Measurements from ENCODE around the gene GINS2. TPM values are rescaled to one million over a fixed set of nuclear protein-coding genes. Genes with fewer than 3 reads are reported as not detected.

The GINS2 gene
- total RNA-seq, 1 experiment from 2014 or later, result 12.0 TPM

GRCh38 chr16:85631802-85632393 lies 56.9 kb downstream of the GINS2 start:
- intact Hi-C loops (cut with micrococcal nuclease; ENCODE audit: unreplicated experiment), result no loop called here
- no peaks in the 10 kb centered on the region; the same call in 1 of the 2 replicates for H3K36me3 ChIP-seq (ENCODE audit: control insufficient read depth, insufficient read depth, low read length)
- H3K4me1 ChIP-seq (ENCODE audit: control insufficient read depth, insufficient read depth, low read length), result peaks cover 24% of the 10 kb centered on the region

DNA sequence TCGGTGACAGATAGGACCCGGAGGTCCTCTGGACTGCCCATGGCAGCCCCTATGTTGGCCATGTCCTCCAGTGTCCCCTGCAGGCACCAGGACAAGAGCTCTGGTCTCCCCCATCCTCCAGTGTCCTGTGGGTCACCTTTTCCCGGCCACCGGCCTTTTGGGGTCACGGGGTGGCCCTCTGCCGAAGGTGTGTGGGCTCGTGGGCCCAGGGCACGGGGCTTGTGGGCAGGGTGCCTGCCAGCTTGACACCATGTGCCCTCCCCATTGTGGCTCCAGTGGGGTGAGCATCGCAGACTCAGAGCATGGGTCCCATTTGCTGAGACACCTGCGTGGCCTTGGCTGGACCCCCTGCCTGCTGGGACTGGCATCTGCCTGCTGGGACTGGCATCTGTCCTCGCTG lies 57.5 kb downstream of the GINS2 start:
- CTCF ChIA-PET, result no interaction called here
- TF ChIP-seq, protein P1, sequence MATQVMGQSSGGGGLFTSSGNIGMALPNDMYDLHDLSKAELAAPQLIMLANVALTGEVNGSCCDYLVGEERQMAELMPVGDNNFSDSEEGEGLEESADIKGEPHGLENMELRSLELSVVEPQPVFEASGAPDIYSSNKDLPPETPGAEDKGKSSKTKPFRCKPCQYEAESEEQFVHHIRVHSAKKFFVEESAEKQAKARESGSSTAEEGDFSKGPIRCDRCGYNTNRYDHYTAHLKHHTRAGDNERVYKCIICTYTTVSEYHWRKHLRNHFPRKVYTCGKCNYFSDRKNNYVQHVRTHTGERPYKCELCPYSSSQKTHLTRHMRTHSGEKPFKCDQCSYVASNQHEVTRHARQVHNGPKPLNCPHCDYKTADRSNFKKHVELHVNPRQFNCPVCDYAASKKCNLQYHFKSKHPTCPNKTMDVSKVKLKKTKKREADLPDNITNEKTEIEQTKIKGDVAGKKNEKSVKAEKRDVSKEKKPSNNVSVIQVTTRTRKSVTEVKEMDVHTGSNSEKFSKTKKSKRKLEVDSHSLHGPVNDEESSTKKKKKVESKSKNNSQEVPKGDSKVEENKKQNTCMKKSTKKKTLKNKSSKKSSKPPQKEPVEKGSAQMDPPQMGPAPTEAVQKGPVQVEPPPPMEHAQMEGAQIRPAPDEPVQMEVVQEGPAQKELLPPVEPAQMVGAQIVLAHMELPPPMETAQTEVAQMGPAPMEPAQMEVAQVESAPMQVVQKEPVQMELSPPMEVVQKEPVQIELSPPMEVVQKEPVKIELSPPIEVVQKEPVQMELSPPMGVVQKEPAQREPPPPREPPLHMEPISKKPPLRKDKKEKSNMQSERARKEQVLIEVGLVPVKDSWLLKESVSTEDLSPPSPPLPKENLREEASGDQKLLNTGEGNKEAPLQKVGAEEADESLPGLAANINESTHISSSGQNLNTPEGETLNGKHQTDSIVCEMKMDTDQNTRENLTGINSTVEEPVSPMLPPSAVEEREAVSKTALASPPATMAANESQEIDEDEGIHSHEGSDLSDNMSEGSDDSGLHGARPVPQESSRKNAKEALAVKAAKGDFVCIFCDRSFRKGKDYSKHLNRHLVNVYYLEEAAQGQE (IDR thresholded peaks at IDR 0.05; ENCODE audit: insufficient read depth in 1 of 2, low read depth in 2 of 2, low read length in 1 of 2), result no peak
- TF ChIP-seq SIN3A (IDR thresholded peaks at IDR 0.05; ENCODE audit: borderline replicate concordance, insufficient read depth, low read depth, low read length) (no peak), TCF7L2 (IDR thresholded peaks at IDR 0.05; ENCODE audit: low read depth, low read length) (no peak), POLR2AphosphoS5 (IDR thresholded peaks at IDR 0.05; ENCODE audit: low read depth, low read length) (no peak)
- TF ChIP-seq, protein P2, sequence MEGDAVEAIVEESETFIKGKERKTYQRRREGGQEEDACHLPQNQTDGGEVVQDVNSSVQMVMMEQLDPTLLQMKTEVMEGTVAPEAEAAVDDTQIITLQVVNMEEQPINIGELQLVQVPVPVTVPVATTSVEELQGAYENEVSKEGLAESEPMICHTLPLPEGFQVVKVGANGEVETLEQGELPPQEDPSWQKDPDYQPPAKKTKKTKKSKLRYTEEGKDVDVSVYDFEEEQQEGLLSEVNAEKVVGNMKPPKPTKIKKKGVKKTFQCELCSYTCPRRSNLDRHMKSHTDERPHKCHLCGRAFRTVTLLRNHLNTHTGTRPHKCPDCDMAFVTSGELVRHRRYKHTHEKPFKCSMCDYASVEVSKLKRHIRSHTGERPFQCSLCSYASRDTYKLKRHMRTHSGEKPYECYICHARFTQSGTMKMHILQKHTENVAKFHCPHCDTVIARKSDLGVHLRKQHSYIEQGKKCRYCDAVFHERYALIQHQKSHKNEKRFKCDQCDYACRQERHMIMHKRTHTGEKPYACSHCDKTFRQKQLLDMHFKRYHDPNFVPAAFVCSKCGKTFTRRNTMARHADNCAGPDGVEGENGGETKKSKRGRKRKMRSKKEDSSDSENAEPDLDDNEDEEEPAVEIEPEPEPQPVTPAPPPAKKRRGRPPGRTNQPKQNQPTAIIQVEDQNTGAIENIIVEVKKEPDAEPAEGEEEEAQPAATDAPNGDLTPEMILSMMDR (IDR thresholded peaks at IDR 0.05), result no peak
- intact Hi-C loops (cut with micrococcal nuclease; ENCODE audit: unreplicated experiment), result no loop called here
- ATAC-seq (no peak), DNase-seq (ENCODE audit: low read depth, low spot score) (no peak)
- Histone ChIP-seq H3K9me3 (ENCODE audit: control insufficient read depth, insufficient read depth, low read depth, low read length) (no peaks in the 10 kb centered on the region), H3K27ac (ENCODE audit: low read length) (no peak overlapping the region), H3K4me3 (ENCODE audit: low read depth in 2 of 2, low read length in 2 of 2) (no peak overlapping the region), H3K27me3 (ENCODE audit: control insufficient read depth, insufficient read depth, low read length) (no peaks in the 10 kb centered on the region), H3K36me3 (ENCODE audit: control insufficient read depth, insufficient read depth, low read length) (no peaks in the 10 kb centered on the region), H3K4me1 (ENCODE audit: control insufficient read depth, insufficient read depth, low read length) (peaks cover 26% of the 10 kb centered on the region)
- POLR2A ChIA-PET, result no interaction called here
- BruUV-seq (replicated peaks), result no TSS peak
- in situ Hi-C loops (cut with HindIII; ENCODE audit: low pct_unique_long_range_greater_than_20kb, low sequenced_read_pairs), result no loop called here

More at GRCh38 chr16:85631802-85632393, 56.9 kb downstream of the GINS2 start:
- ATAC-seq (no peak), DNase-seq (ENCODE audit: low read depth, low spot score) (no peak)
- no peaks in the 10 kb centered on the region for H3K27me3 ChIP-seq (ENCODE audit: control insufficient read depth, insufficient read depth, low read length)
- ChIA-PET POLR2A (no interaction called here), CTCF (no interaction called here)
- in situ Hi-C loops (cut with HindIII; ENCODE audit: low pct_unique_long_range_greater_than_20kb, low sequenced_read_pairs), result no loop called here
- no peak for TF ChIP-seq POLR2AphosphoS5 (IDR thresholded peaks at IDR 0.05; ENCODE audit: low read depth, low read length)
- no peak for TF ChIP-seq TCF7L2 (IDR thresholded peaks at IDR 0.05; ENCODE audit: low read depth, low read length)
- TF ChIP-seq, protein P1 (IDR thresholded peaks at IDR 0.05; ENCODE audit: insufficient read depth in 1 of 2, low read depth in 2 of 2, low read length in 1 of 2), result no peak
- TF ChIP-seq SIN3A (IDR thresholded peaks at IDR 0.05; ENCODE audit: borderline replicate concordance, insufficient read depth, low read depth, low read length), result no peak
- TF ChIP-seq, protein P2 (IDR thresholded peaks at IDR 0.05), result no peak; the same call in 1 of the 2 replicates
- no peaks in the 10 kb centered on the region for H3K9me3 ChIP-seq (ENCODE audit: control insufficient read depth, insufficient read depth, low read depth, low read length)
- no TSS peak for BruUV-seq (replicated peaks)
- H3K4me3 ChIP-seq (ENCODE audit: low read depth in 2 of 2, low read length in 2 of 2), result no peak overlapping the region
- no peak overlapping the region for H3K27ac ChIP-seq (ENCODE audit: low read length)
